Measurements from ENCODE around the gene FOSB. TPM values are rescaled to one million over a fixed set of nuclear protein-coding genes. Genes with fewer than 3 reads are reported as not detected.

FOSB gene
- total and polyA plus RNA-seq, 2 donors from 2014 or later, result 0.73 to 0.98 TPM

GRCh38 chr19:45505996-45506245 is 38.1 kb downstream of the FOSB start:
- DNase-seq, result no peak
- intact Hi-C loops (cut with DNase I), result no loop called here
- peak overlapping the region; percentile 63 to 80 for H3K27ac ChIP-seq (ENCODE audit: low read depth in 2 of 2, low read length in 2 of 2)
- FAIRE-seq, result no peak
- peaks cover 0 to 8% (median 0%) of the 10 kb centered on the region in 3 donors for H3K4me1 ChIP-seq (ENCODE audit: control insufficient read depth in 2 of 3, insufficient read depth in 2 of 3, low read depth in 1 of 3, low read length in 3 of 3)
- no peaks in the 10 kb centered on the region for H3K36me3 ChIP-seq (ENCODE audit: control insufficient read depth in 2 of 3, insufficient read depth in 3 of 3, low read length in 3 of 3)
- H3K27me3 ChIP-seq (ENCODE audit: control insufficient read depth, insufficient read depth, low read length), result peaks cover 3% of the 10 kb centered on the region
- H3K9ac ChIP-seq (ENCODE audit: low read length in 3 of 3), result peak overlapping the region in 2 of 3 donors; percentile 35 to 71
- H3K9me3 ChIP-seq (ENCODE audit: control insufficient read depth in 2 of 3, insufficient read depth in 1 of 3, low read length in 3 of 3), result no peaks in the 10 kb centered on the region
- peak overlapping the region in 2 of 3 donors; percentile 62 to 88 for H3K4me3 ChIP-seq (ENCODE audit: low read length in 3 of 3)
- TF ChIP-seq, protein P1, sequence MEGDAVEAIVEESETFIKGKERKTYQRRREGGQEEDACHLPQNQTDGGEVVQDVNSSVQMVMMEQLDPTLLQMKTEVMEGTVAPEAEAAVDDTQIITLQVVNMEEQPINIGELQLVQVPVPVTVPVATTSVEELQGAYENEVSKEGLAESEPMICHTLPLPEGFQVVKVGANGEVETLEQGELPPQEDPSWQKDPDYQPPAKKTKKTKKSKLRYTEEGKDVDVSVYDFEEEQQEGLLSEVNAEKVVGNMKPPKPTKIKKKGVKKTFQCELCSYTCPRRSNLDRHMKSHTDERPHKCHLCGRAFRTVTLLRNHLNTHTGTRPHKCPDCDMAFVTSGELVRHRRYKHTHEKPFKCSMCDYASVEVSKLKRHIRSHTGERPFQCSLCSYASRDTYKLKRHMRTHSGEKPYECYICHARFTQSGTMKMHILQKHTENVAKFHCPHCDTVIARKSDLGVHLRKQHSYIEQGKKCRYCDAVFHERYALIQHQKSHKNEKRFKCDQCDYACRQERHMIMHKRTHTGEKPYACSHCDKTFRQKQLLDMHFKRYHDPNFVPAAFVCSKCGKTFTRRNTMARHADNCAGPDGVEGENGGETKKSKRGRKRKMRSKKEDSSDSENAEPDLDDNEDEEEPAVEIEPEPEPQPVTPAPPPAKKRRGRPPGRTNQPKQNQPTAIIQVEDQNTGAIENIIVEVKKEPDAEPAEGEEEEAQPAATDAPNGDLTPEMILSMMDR (IDR thresholded peaks at IDR 0.05; ENCODE audit: borderline replicate concordance, extremely low read depth, insufficient read depth), result no peak

DNA sequence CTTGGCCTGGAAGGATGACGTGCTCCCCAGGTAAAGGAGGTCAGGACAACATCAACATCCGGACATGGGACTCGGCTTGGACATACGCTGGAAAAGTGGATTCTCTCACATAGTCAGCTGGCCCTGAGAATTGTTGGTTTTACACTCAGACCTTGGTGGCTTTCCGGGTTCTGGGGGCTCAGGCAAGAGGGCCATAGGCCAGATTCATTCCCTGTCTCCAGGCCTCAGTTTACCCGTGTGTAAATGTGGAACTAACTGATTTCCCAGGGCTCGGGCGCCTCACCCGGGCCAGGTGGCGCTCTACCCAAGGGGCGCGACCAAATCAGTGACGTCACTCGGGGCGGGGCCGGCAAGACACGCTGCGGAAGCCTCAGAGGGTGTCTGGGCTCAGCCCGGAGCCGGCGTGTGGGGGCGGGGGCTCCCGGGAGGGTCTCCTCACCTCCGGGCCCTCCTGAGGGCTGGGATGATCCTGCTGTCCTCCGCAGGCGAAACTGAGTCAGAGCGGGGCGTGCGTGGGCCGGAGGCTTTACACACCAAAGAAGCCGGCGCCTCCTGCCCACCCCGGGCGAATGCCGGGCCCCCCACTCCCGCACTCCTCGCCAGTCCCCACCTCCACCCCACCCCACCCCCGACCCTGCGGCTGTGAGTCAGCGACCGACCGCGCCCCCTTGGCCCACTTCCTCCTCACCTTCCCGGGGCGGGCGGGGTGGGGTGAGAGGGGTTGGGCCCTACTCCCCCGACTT is 38.6 kb downstream of the FOSB start:
- peak overlapping the region; percentile 79 to 88 (median 83) for H3K4me3 ChIP-seq (ENCODE audit: low read length in 3 of 3)
- FAIRE-seq, result no peak
- peak overlapping the region in 2 of 3 donors; percentile 35 to 96 for H3K9ac ChIP-seq (ENCODE audit: low read length in 3 of 3)
- H3K27ac ChIP-seq (ENCODE audit: low read depth in 2 of 2, low read length in 2 of 2), result peak overlapping the region; percentile 87 to 90
- H3K36me3 ChIP-seq (ENCODE audit: control insufficient read depth in 2 of 3, insufficient read depth in 3 of 3, low read length in 3 of 3), result no peaks in the 10 kb centered on the region
- TF ChIP-seq, protein P1 (IDR thresholded peaks at IDR 0.05; ENCODE audit: borderline replicate concordance, extremely low read depth, insufficient read depth), result peak; percentile 51
- intact Hi-C loops (cut with DNase I), result no loop called here
- no peaks in the 10 kb centered on the region for H3K27me3 ChIP-seq (ENCODE audit: control insufficient read depth, insufficient read depth, low read length)
- no peaks in the 10 kb centered on the region for H3K9me3 ChIP-seq (ENCODE audit: control insufficient read depth in 2 of 3, insufficient read depth in 1 of 3, low read length in 3 of 3)
- peaks cover 0 to 8% (median 0%) of the 10 kb centered on the region in 3 donors for H3K4me1 ChIP-seq (ENCODE audit: control insufficient read depth in 2 of 3, insufficient read depth in 2 of 3, low read depth in 1 of 3, low read length in 3 of 3)
- DNase-seq, result peak; percentile 92 to 98 (median 95)

DNA sequence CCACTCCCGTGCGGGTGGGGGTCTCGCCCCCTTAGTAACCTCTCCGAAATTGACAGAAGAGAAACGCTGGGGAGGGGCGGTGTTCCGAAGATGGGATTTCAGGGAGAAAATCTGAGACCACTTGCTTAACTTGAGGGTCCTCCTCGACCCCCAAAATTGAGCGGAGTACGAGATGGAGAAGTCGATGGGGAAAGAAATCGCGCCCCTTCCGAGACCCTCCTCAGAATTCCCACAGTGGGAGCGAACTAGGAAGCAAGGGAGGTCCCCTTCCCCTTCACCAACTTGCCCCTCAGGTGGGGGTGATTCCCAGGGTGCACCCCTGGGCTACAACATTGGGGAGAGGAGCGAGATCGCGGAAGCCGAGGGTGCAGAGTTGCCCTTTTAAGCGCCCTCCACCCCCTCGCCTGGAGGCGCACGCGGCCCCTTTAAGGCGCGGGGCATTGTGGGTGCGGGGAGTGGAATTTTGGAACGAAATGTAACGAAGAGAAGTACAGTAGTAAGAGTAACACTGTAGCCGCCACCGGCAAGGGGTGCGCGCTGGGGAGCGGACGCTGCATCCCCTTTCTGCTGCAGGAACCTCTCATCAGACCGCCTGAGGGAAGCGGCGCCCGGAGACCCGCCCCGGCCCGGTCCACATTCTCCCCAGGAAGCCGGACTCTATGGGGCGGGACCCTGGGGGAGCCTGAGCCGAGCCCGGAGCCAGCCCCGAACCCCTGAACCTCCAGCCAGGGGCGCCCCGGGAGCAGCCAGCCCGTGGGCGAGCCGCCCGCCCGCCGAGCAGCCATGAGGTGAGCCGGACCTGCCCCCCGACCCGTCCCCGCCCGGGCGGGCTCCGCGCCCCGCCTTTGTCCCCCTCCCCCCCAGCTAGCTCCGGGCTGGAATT is 39.4 kb downstream of the FOSB start, which contains the start of gene VASP:
TSS of gene VASP (plus strand) at position 491 of the 883 bp plus-strand sequence. CDS start at position 784, 293 bp downstream.
- DNase-seq (peak; percentile 83 to 94 (median 88)), FAIRE-seq (no peak)
- peak within 1 kb of the TSS; percentile 79 to 88 (median 83) for H3K4me3 ChIP-seq (ENCODE audit: low read length in 3 of 3)
- no peaks in the 10 kb centered on the region for H3K36me3 ChIP-seq (ENCODE audit: control insufficient read depth in 2 of 3, insufficient read depth in 3 of 3, low read length in 3 of 3)
- peaks cover 0 to 8% (median 0%) of the 10 kb centered on the region in 3 donors for H3K4me1 ChIP-seq (ENCODE audit: control insufficient read depth in 2 of 3, insufficient read depth in 2 of 3, low read depth in 1 of 3, low read length in 3 of 3)
- H3K27ac ChIP-seq (ENCODE audit: low read depth in 2 of 2, low read length in 2 of 2), result peak within 1 kb of the TSS; percentile 87 to 90
- peak within 1 kb of the TSS; percentile 67 to 96 (median 68) for H3K9ac ChIP-seq (ENCODE audit: low read length in 3 of 3)
- TF ChIP-seq, protein P1 (IDR thresholded peaks at IDR 0.05; ENCODE audit: borderline replicate concordance, extremely low read depth, insufficient read depth), result peak; percentile 24
- intact Hi-C loops (cut with DNase I), result no loop called here
- H3K27me3 ChIP-seq (ENCODE audit: control insufficient read depth, insufficient read depth, low read length), result no peaks in the 10 kb centered on the region
- no peaks in the 10 kb centered on the region for H3K9me3 ChIP-seq (ENCODE audit: control insufficient read depth in 2 of 3, insufficient read depth in 1 of 3, low read length in 3 of 3)

Data from kidney (tissue), 14 donors.